Bronchial smooth muscle cell (primary cell): ENCODE measurements around the gene TAF1A. TPM values are rescaled to one million over a fixed set of nuclear protein-coding genes. Genes with fewer than 3 reads are reported as not detected.

ENCODE experiments used
- total RNA-seq: library from RNA; depleted of rRNA; stranded (reverse); fragments of >200 nt; gene quantifications from 2 replicates; pipeline ENCODE4 v1.2.1, GENCODE V29; 2014

TAF1A gene
- 6.3 and 7.1 TPM in 2 replicates for total RNA-seq

DNA sequence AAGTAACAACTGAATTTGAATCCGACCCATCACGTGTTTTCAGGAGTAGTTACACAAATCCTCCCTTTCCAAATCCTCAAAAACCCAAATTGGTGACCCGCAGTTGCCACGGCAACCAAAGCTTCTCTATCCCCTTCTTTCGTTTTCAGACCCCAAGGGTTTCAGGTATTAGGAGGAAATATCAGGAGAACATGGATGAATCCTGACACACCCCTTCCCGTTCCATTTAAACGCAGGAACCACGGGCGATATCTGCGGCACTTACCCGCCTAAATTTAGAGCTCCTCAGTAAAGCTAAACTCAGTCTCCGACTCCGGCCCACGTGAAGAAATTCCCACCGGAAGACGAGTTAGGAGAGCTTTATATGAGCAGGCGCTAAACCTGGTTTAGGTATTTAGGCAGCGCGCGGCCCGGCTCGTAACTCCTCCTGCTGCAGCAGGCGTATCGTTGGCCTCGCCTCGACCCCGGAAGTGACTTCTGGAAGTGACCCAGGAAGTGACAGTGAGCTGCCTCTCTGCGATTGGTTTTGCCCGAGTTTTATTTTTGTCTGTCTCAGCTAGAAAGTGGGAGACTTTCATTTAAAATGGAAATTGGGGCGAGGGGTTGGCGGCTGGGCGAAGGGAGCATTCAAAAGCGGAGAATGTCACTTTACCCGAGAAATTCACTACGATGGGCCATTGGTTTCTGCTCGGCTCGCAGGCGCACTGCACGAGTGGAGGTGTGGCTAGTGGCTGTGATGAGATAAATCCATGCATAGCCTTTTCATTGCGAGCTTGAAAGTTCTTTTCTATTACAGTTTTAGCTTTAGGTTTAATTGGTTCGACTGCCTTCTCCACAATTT lies at the start of gene TAF1A:
Gene TAF1A, minus strand, starts transcription at position 472 of the 841 bp plus-strand sequence.

DNA sequence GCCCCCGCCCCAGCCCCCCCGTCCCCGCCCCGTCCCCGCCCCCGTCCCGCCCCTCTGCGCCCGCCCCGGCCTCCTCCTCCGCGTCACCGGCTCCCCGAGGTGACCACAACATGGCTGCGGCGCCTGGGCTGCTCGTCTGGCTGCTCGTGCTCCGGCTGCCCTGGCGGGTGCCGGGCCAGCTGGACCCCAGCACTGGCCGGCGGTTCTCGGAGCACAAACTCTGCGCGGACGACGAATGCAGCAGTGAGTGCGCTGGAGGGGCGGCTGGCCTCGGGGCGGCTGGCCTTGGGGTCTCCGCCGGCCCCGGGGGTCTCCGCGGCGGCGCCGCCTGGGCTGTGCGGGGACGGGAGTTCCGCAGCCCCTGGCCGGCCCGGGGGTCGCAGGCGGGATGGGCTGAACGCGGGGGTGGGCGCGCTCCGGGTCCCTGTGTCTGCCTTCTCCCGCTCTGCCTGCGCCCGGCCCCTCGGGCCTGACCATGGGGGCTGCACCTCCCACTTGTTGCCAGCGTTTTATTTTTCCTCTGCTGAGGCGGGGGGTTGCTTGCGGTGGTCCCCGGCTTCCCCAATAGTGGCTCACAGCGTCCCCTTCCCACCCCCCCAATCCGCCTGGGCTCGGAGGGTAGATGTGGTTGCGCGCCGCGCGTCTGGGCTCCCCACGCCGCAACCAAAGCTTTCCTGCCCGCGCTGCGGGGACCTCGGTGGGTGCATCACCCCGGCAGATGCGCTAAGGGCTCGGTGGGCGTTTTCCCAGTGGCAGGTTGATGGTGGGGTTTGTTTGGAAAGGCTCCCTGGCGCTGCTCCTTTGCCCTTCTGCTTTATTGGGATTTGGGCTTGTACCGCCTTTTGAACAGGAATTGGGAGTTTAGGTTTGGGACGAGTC lies 28.5 kb upstream of the TAF1A start, which contains the start of gene MIA3:
Gene MIA3, plus strand, starts transcription at position 97 of the 879 bp plus-strand sequence. Its CDS starts 14 bp downstream, at position 111.

DNA sequence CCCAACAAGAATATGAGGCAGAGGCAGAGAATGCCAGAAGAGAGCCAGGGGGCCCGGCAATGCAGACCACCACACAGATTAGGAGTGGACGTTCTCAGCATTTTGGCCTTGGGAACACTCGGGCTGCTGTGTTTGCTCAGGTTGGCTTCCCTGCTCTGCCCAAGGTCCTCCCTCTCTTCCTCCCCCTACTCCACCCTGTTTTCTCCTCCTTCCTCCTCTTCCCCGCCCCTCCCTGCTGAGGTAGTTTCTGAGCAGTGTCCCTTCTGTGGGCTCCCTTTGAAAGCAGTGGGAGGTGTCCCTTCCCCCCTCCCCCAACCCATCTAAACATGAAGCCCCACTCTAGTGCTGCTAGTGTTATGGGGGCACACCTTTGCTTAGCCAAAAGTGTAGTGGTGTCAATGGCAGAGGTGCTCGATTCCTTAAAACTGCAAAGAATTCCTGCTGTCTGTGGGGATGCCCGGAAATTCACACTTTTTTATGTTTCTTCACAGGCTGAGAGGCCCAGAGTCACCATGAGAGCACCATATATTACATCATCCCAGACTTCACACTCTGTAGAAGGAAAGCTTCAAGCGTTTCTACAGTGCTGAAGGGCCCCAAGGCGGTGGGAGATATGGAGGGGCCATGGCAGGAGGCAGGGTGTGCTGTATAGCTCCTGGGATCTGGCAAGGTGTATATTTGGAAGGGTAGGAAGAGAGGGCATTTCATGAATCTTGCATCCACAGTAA lies 41.6 kb downstream of the TAF1A start, which contains the start of gene HHIPL2:
Gene HHIPL2, minus strand, starts transcription at position 161 of the 728 bp plus-strand sequence. Its CDS starts 60 bp downstream, at position 101.

Other genes with a start within 250 kb of the TAF1A start
- gene HHIPL2, start 41.8 kb downstream of the TAF1A start, total RNA-seq = 0.95 and 2.1 TPM in 2 replicates
- gene MIA3, start 28.2 kb upstream of the TAF1A start, total RNA-seq = 42.1 and 42.2 TPM in 2 replicates
- gene AIDA, start 122.6 kb upstream of the TAF1A start, total RNA-seq = 38.6 and 47.6 TPM in 2 replicates
- 15.9 and 29.9 TPM in 2 replicates for gene BROX, start 122.6 kb upstream of the TAF1A start, total RNA-seq
- not detected in 2 replicates for gene FAM177B, start 147.3 kb upstream of the TAF1A start, total RNA-seq
- 4.7 and 6.2 TPM in 2 replicates for gene DISP1, start 225.1 kb upstream of the TAF1A start, total RNA-seq